Tibial artery (tissue), 4 donors: ENCODE results near the gene LEO1.

Experiments used
- DNase-seq, 2 donors: peaks; one replicate each; pipeline ENCODE4 v3.0.0-alpha.2; 2019
- H3K27ac ChIP-seq, 2 donors: fragments of 200-600 bp; sonication (generic) in 1 of 2; 1 replicate in 1 of 2; 2 replicates in 1 of 2; pipeline ENCODE4 v1.5.1; 2018 to 2019; ENCODE audit warnings: mild to moderate bottlenecking in 1 of 2
- H3K27me3 ChIP-seq, 2 donors: fragments of 200-600 bp; sonication (generic) in 1 of 2; one replicate each; pipeline versions ENCODE4 v1.5.1 to v1.6.0; 2016 to 2019
- H3K36me3 ChIP-seq, 3 donors: fragments of 200-600 bp; sonication (generic) in 2 of 3; one replicate each; pipeline ENCODE4 v1.5.1; 2016 to 2019; ENCODE audit warnings: mild to moderate bottlenecking in 2 of 3
- H3K4me1 ChIP-seq, 4 donors: fragments of 200-600 bp; sonication (generic) in 2 of 4; 1 replicate in 3 of 4; 2 replicates in 1 of 4; pipeline ENCODE4 v1.5.1; 2016 to 2019
- H3K4me3 ChIP-seq, 2 donors: fragments of 200-600 bp; sonication (generic) in 1 of 2; 1 replicate in 1 of 2; 2 replicates in 1 of 2; pipeline ENCODE4 v1.5.1; 2018 to 2019; ENCODE audit warnings: mild to moderate bottlenecking in 2 of 2
- H3K9me3 ChIP-seq, 3 donors: fragments of 200-600 bp; sonication (generic) in 1 of 3; one replicate each; pipeline ENCODE4 v1.5.1; 2016 to 2019
- intact Hi-C: fragments of 100-400 bp; cut with DNase I; formaldehyde crosslinking; loops from one replicate; pipeline ENCODE4 v1.15.0; 2023; ENCODE audit warnings: low total_unique reads
- TF ChIP-seq, protein P1 (sequence below), 2 experiments: fragments of 200-600 bp in 1 of 2; fragments of 450-650 bp in 1 of 2; IDR thresholded peaks; one replicate each; pipeline ENCODE4 v1.5.1; 2017 to 2019; ENCODE audit warnings: antibody characterized with exemption in 2 of 2, mild to moderate bottlenecking in 1 of 2, moderate library complexity in 1 of 2

Gene LEO1

DNA sequence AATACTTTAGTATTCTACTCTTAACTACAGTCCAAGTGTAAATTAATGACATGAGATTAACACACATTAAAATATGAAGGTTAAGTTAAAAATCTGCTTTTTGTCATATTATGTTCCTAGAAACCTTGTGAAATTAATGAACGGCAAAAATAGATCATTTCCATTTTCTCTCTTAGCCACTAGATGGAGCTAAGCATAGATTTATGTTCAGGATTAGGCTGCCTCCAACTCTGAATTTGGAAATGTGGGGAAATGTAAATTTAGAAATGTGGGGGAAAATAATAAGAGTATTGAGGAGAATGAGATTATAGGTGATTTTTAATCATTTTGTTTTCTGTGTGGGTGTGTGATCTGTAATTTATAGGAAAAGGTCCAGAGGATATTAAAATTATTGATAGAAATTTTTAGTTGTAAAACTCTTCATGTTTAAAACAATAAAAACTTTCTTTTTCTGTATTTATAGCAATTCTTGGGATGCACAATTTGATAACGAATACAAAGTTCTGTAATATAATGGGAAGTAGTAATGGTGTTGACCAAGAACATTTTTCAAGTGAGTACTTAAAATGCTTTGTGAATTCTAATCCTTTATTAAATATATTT lies 82.9 kb downstream of the LEO1 start:
- Histone ChIP-seq H3K36me3 (peaks cover 0 to 17% (median 11%) of the 10 kb centered on the region in 3 donors), H3K27ac (no peak overlapping the region), H3K9me3 (no peaks in the 10 kb centered on the region), H3K4me3 (no peak overlapping the region), H3K27me3 (no peaks in the 10 kb centered on the region), H3K4me1 (peaks cover 0 to 13% (median 5%) of the 10 kb centered on the region in 4 donors)
- intact Hi-C loops, result no loop called here
- DNase-seq, result no peak
- TF ChIP-seq, protein P1, sequence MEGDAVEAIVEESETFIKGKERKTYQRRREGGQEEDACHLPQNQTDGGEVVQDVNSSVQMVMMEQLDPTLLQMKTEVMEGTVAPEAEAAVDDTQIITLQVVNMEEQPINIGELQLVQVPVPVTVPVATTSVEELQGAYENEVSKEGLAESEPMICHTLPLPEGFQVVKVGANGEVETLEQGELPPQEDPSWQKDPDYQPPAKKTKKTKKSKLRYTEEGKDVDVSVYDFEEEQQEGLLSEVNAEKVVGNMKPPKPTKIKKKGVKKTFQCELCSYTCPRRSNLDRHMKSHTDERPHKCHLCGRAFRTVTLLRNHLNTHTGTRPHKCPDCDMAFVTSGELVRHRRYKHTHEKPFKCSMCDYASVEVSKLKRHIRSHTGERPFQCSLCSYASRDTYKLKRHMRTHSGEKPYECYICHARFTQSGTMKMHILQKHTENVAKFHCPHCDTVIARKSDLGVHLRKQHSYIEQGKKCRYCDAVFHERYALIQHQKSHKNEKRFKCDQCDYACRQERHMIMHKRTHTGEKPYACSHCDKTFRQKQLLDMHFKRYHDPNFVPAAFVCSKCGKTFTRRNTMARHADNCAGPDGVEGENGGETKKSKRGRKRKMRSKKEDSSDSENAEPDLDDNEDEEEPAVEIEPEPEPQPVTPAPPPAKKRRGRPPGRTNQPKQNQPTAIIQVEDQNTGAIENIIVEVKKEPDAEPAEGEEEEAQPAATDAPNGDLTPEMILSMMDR (IDR thresholded peaks at IDR 0.05), result peak; percentile 59 to 62
